HL-60/S4 (cell line): ENCODE data around the gene PRSS12.
"Not testable (repeated sequence)": the region's sequence is repeated elsewhere in the genome, so short reads cannot be mapped to it uniquely, and the experiment has no call there.

Experiments
- in situ Hi-C: fragments of 300-500 bp; cut with MboI; formaldehyde crosslinking; loops from 2 replicates; pipeline ENCODE4 v1.14.3; 2022; ENCODE audit warnings: low sequenced_read_pairs

Gene PRSS12

GRCh38 chr4:118352843-118353533 lies at the start of gene PRSS12:
TSS of gene PRSS12 (minus strand) at chr4:118353003. CDS start at chr4:118352720, 283 bp downstream.
- in situ Hi-C loops, result no loop called here

- in situ Hi-C loops, result no loop called here
Measured at GRCh38 chr4:118400356-118400755, 47.6 kb upstream of the PRSS12 start.

GRCh38 chr4:118399883-118400282 lies 47.1 kb upstream of the PRSS12 start:
- in situ Hi-C loops, result not testable (repeated sequence)

- in situ Hi-C loops, result no loop called here
Measured at GRCh38 chr4:118398226-118399090, 45.7 kb upstream of the PRSS12 start.

GRCh38 chr4:118397623-118397979 lies 44.8 kb upstream of the PRSS12 start:
- in situ Hi-C loops, result no loop called here

GRCh38 chr4:118396881-118397622 lies 44.2 kb upstream of the PRSS12 start:
- in situ Hi-C loops, result no loop called here

GRCh38 chr4:118395057-118395644 lies 42.3 kb upstream of the PRSS12 start:
- in situ Hi-C loops, result no loop called here

- in situ Hi-C loops, result not testable (repeated sequence)
Measured at GRCh38 chr4:118392509-118392908, 39.7 kb upstream of the PRSS12 start.

- in situ Hi-C loops, result no loop called here
Measured at GRCh38 chr4:118390121-118390520, 37.3 kb upstream of the PRSS12 start.

GRCh38 chr4:118389721-118390120 lies 36.9 kb upstream of the PRSS12 start:
- in situ Hi-C loops, result no loop called here

- in situ Hi-C loops, result no loop called here
Measured at GRCh38 chr4:118388606-118389005, 35.8 kb upstream of the PRSS12 start.

GRCh38 chr4:118381902-118382301 lies 29.1 kb upstream of the PRSS12 start:
- in situ Hi-C loops, result no loop called here

GRCh38 chr4:118373614-118374255 lies 20.9 kb upstream of the PRSS12 start:
- in situ Hi-C loops, result no loop called here

GRCh38 chr4:118372251-118372650 lies 19.4 kb upstream of the PRSS12 start:
- in situ Hi-C loops, result no loop called here

GRCh38 chr4:118369231-118369630 lies 16.4 kb upstream of the PRSS12 start:
- in situ Hi-C loops, result no loop called here

- in situ Hi-C loops, result no loop called here
Measured at GRCh38 chr4:118367872-118368271, 15.1 kb upstream of the PRSS12 start.

GRCh38 chr4:118367361-118367760 lies 14.6 kb upstream of the PRSS12 start:
- in situ Hi-C loops, result no loop called here

- in situ Hi-C loops, result no loop called here
Measured at GRCh38 chr4:118363166-118363565, 10.4 kb upstream of the PRSS12 start.

GRCh38 chr4:118361192-118361591 lies 8.4 kb upstream of the PRSS12 start:
- in situ Hi-C loops, result no loop called here

GRCh38 chr4:118360106-118360505 lies 7.3 kb upstream of the PRSS12 start:
- in situ Hi-C loops, result no loop called here

GRCh38 chr4:118357601-118358000 lies 4.8 kb upstream of the PRSS12 start:
- in situ Hi-C loops, result no loop called here
